UCSD-AML1 (cell line): ENCODE measurements around the gene ADAMTS2.

Experiments used
- DNase-seq: peaks from one replicate; lab custom pipeline; 2025; ENCODE audit not compliant: unreplicated experiment; lab: John Stamatoyannopoulos, UW

Gene ADAMTS2

DNA sequence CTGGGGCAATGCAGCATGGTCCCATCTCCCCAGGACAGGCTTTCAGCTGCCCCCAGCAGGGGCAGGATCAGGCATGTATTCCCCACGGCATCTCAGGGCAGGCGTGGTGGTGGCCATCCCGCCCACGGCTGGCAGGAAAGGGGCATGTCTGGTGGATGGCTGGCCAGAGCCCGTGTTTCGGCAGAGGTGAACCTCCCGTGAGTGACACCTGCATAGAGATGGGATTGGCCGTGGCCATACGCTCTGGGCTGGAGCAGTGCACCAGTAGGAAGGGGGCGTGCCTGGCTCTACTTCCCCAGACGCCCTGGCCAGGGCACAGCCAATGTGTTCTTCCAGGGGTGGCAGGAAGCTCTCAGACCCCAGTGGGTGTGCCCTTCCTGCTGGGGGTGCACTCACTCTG is 146.0 kb downstream of the ADAMTS2 start:
- no peak for DNase-seq

DNA sequence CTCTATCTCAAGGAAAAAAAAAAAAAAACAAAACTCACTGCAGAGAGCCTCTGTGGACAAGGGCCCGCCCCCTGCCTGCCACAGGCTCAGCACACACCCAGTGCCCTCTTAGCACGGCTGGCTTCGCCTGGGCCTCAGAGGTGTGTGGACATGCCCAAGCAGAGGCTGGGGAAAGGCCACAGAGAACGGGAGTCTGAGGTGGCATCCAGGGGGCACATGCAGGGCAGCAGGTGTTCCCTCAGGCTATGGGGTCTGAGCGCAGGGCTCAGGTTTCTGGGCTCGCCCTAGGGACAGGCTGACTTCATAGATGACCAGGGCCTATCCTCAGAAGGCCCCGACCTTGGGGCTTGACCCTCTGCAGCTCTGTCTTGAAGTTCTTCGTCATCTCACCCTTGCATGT is 146.4 kb downstream of the ADAMTS2 start:
- no peak for DNase-seq

DNA sequence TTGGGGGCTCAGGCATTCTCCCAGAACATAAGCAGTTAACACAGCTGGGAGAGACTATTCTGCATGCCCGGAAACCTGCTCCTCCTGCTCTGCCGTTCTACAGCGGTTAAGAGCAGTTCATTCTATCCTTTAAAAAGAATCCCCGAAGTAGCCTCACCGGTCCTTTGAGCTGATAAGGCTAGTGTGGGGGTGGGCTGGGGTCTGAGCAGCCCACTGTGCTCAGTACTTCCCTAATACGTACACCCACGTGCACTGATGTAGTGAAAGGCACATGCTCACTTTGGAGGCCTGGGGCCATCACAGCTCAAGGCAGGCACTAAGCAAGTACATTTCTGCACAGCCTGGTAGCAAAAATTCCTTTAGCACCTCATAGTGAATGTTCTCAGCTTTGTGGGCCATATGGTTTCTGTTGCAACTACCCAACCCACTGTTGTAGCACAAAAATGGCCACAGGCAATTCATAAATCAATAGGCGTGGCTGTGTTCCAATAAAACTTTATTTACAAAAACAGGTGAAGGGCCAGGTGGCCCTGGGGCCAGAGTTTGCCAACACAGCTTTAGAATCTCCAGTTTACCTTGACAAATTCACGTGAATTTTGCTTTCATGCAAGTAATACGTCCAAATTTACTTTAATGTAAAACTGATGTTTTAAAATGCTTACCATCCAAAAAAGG is 148.7 kb downstream of the ADAMTS2 start:
- DNase-seq = no peak

DNA sequence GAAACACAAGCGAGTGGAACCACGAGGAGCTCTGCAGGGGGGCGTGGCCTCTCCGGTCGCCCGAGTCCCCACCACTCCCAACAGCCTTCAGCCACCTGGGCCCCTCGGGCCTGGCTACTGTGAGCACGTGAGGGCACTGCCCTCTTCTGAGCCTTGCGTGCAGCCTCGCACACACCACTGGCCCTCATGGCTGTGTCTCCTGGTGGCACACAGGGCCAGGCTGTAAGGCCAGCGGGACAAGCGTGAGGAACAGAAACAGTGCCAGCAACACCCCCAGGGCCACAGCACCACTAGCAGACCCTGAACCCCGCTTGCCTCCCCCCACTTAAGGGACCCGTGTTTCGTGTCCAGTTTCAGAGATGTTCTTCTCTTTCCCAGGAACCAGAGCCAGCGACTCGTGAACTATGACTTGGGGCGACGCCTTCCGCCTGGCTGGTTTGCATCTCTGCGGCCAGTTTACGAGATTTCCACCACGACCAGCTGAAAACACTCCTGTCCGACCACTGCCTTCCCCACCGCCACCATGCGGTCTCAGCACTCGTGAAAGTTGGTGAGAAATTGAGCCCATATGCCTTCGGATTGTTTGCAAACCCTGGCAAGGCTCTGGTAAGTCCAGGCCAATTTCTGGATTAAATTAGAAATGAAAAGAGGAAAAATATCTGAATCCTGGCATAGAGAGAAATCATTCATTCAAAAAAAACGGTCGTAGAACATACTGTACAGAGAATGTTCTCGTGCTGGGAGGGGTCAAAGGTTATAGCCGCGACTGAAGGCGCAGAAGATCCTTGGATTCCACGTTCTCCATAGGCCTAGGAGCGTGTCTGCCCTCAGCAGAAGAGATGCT is 149.5 kb downstream of the ADAMTS2 start:
- no peak for DNase-seq

DNA sequence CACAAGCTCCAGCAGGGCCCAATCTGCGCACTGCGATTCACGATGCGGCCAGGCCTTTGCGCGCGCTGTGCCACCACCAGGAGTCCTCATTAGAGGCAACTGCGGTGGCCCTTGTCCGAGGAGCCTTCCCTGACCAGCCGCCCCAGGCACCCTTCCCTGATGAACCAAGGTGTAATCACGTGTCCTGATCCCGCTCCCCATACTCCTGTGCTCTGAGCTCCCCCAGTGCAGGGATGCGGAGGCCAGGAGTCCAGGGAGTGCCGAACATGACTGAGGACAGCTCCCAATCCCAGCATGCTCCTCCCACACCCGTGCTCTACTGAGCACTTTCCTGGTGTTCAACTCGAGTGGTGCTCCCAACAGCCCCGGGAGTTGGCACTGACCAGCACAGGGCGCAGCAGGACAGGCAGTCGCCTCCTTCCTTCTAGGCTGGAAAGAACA is 150.3 kb downstream of the ADAMTS2 start:
- no peak for DNase-seq

DNA sequence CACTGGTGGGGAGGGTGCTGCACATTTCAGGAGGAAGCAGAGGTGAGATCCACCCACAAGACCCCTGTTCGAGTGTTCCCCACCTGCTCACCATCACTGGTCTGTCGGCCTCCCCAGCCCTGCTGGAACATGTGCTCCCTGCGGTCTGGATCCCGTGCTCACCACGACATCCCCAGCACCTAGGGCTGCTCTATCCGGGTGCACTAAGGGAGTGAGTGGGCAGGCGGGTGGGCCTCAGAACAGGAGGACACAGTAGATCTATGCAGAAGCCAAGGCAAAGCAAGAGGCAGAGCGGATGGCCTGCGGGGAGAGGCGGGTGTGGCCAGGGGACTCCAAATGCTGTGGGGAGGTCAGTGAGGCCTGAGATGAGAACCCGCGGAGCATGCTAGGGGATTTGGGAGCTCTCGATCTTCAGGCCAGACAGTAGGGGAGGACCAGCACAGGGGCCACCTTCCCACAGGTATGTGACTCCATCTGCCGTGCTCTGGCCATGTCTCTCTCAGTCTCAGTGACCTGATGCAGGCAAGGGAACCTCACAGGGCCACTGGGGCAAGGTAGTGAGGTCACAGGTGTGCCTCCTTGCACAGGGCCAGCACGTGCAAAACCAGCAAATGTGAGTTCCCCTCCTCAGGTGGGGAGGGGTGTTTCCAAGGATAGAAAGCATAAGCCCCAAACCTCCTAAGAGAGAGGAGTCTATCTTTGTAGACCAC is 150.9 kb downstream of the ADAMTS2 start:
- DNase-seq = no peak

DNA sequence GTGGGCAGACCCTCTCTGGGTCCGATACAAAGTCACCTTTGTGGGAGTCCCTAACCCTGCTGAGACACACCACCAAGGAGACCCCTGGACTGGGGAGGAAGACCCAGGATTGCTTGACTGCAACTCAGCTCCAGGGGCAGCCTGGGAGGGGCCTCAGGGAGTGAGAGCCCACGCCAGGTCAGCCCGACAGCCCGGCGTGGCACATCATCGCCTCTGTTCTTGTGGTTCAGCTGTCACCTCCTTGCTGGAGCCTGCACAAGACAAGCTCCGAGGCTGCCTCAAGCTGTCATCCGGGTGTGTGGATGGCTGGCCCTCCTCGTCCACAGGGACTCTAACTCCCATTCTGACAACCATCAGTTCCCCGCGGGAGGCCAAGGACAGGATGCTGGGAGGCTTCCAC is 151.5 kb downstream of the ADAMTS2 start:
- no peak for DNase-seq

DNA sequence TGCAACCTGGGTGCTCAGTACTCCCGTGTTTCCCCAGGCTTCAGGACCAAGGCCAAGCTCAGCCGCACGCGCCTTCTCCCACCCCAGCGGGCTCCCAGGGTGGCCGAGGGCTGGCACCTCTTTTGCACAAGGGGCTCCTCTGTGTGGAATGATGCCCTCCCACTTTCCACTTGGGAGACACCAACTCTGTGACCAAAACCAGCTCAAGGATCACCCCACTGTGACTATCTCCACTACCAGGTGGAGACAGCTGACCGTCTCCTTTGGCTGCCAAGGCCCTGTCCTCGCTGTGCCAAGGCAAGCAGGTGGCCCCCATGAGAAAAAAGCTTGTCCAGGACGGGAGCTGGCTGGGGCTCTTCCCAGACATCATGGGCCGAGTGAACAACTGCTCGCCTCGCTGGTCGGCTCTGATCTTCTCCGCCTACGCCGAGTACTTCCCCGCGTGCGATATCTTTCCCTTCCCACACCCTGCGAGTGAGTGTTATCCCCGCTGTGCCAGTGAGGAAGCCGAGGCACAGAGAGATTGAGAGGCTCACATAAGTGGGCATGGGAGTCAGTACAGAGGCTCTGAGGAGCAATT is 152.3 kb downstream of the ADAMTS2 start:
- DNase-seq = no peak

DNA sequence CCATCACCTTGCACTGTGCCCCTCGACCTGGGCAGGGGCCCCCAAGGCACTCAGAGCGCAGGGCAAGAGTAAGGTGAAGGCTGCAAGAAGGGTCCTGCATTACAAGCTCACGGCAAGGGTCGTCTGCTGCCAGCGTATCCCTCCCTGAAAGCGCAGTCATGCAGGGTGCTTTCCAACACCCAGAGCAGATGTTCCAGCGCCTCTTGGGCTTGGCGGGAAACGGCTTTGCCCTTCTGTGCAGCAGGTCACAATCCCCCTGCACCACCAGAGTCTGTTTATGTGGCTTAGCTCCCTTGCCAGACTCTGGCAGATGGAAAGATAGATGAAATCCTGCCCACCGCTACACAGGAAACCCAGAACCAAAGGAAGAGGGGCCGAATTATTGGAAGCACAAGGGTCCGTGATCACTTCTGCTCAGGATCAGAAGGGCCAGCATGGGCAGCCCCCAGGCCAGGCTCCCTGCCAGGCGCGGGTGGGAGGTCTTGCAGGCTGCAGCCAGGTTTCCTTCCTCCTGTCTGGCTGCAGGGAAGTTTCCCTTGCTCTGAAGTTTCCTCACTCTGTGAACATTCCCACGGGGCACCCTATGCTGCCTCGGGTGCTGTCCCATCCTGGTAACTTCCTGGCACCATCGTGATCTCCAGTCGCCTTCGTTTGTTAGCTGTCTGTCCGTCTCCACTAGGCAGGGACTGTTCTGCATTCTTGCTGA is 152.9 kb downstream of the ADAMTS2 start:
- DNase-seq = no peak

DNA sequence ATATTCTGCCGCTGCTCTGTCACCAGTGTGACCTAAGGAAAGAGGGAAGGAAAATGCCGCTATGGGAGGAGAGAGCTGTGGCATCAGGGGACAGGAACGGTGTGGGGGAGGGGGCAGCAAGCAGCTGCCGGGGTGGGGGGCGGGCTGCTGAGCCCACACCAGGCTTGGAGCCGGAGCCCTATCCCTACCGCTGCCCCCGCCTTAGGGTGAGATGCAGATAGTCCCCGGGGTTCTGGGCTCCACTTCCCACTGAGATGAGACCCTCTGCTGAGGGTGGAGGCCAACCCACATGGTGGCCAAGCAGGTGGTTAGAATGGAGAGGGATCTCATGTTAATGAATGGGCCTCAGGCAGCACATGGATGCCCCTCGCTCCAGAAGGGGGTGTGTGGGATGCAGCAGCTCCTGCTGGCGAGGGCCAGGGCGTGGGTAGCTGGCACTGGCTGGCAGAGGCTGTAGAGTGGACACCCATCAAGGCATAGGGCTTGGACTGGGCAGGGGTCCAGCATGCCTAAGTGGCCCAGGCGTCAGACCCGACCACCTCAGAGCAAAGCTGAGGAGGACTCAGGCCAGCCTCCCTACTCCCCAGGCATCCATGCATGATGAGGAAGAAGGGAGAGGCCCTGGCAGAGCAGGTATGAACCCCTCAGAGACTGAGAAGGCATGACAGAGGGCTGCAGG is 153.6 kb downstream of the ADAMTS2 start:
- DNase-seq = no peak

DNA sequence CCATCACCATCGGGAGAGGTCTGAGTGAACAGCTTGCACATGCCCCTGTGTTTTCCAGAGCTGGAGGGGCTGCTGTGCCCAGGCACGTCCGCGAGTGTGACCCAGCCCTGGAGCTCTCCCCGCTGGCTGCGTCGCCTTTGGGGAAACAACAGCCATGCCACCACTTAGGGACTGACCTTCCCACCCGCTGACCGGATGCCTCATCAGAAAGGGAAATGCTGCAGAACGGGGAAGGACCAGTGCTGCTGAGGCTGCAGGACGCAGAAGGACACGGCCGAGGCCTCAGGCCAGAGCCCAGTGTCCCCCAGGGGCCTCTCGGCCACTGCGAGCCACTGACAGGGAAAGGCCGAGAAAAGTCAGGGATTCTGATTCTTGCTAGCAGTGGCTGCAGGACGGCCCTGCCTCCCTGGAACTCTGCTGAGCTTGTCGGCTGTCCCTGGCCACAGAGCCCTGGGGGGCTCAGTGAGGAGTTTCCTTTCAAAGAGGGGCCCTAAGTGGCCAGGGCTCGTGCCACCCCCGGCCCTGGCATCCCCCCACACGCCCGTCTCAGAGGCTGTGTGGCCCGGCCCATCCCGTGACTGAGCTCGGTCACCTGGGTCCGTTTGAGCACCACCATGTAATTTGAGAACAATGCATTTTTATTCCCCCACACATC is 154.3 kb downstream of the ADAMTS2 start:
- no peak for DNase-seq

DNA sequence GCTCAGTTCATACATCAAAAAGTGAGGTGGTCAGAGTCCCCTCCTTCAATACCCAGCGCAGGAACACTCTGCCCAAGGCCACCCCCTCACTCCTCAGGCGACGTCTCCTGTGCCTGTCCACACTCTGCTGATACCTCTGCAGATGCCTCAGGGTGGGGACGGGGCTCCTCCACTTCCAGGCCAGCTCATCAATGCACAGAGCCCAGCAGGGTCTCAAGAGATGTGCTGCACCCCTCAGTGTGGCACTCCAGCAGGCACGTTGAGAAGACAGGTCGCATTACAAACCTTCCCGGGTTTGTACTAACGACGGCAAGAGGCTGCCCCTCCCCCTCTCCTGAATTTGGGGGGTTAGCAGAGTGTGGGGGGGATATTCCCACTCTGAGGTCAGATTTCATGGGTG is 156.6 kb downstream of the ADAMTS2 start:
- DNase-seq = no peak

DNA sequence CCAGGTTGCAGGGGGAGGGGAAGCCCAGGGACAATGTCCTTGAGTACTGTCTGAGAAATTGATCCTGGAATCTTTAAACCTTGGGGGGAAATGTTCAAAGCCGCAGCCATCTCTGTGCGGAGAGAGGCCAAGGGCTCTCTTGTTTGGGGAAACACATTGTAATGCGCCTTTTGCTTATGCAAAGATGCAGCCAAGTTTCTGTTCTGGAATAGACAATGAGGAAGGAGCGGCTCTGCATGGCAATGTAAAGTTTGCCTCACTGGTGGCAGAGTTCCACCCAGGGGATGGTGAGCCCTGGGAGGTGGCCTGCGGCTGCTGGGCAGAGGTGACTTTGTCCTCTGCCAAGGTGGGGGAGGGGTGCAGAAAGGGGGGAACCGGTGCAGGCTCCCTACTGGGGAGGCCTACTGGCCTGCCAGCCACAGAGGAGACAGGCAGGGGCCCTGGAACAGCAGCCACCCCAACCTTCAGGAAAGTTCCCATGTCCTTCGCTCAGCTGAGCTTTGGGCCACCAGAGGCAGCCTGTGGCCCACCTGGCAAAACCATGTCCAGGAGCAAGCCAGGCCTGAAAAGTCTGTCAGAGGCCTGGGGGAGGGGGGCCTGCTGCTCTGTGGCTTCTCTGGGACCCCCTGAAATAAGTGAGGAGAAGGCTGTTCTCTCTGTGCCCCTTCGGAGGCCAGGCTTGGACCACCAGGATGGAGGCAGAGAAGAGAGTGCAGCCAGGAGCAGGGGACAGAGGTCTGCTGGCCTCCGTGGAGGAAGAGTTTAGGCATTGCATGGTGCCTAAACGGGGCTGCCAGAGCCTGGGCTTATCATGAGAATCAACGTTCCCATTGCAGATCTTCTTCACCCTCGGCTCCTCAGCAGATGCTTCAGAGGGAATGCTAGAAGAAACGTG is 157.3 kb downstream of the ADAMTS2 start:
- DNase-seq = no peak

DNA sequence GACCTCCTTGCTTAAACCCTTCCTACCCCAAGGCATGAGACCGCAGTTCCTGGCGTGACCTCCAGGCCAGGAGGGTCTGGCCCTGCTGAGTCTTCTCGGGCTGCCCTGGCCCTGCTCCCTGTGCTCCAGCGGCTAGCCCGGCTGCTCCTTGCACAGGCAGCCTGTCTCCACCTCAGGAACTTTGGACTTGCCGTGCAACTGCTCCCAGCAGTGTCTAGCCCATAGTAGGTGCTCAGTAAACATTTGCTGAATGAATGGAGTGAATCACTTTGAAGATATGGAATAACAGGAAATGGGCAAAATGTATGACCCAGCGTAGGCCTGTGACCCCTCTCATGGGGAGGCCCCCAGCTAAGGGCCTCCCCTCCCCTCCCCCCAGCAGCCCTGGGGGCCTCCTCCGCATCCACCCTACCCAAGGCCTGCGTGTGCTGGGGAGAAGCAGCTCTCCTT is 158.0 kb downstream of the ADAMTS2 start:
- DNase-seq = no peak

DNA sequence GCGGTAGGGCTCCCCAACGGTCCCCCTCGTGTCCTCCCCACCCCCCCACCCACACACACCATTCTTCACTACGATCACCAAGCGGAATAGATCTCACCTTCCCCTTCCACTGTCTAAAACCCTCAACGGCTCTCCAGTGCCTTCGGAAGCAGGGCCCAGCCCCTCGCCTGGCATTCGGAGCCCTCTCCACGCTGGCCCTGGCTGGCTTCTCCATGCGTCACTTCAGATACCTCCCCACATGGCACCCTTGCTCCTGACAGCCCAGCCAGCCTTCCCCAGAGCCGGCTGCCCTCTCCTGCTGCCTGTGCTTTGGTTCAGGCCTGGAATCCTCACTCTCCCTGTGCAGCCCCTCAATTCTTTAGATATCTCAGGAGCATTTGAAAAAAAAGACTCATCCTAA is 158.5 kb downstream of the ADAMTS2 start:
- no peak for DNase-seq

DNA sequence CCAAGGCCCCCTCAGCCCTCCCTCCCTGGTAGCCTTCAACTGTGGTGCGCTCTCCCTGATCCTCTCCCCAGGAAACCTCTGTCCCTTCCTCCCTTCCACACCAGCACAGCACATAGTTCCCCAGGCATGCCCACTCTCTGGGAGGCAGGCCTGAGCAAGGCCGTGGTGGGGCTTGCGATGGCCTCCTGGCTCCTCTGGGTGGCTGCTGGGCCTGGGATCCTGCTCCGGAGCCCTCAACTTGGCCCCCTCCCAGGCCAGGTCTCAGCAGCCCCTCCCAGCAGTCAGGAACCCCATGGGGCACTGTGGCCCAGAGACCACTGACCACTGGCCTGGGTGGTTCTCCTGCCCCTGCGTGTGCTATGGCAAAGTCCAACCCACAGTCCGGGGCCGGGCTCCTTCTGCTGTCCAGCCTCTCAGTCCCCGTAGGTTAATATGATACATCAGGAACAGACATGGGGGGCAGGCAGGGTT is 159.3 kb downstream of the ADAMTS2 start:
- no peak for DNase-seq

DNA sequence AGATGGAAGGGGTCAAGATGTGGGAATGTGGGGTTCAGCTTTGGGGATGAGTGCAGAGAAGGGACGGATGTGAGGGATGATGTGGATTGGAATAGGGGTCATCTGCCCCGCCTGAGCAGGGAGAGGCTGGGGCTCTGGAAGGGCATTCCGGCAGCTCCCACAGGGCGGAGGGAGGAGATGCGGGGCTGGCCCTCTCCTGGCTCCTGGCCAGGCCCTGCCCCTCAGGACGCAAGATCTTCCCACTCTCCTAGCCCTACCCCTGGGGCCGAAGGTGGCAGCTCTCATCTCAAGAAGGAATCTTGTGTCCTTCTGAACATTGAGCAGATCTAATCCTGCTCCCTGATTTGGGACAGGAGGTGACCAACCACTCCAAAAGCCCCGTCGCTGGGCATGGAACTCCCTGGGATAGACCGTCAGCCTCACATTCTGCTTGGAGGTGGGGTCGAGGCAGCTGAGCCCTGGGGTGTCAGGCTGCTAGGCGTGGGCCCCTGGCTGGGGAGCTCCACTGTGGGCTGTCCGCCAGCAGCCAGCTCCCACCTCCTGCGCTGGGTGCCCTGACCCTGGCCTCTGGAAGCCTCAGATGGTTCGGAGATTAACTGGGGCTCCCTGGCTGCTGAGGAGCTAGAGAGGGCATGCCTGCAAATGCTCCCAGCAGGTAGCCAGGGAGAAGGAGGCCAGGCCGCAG is 159.9 kb downstream of the ADAMTS2 start:
- no peak for DNase-seq

DNA sequence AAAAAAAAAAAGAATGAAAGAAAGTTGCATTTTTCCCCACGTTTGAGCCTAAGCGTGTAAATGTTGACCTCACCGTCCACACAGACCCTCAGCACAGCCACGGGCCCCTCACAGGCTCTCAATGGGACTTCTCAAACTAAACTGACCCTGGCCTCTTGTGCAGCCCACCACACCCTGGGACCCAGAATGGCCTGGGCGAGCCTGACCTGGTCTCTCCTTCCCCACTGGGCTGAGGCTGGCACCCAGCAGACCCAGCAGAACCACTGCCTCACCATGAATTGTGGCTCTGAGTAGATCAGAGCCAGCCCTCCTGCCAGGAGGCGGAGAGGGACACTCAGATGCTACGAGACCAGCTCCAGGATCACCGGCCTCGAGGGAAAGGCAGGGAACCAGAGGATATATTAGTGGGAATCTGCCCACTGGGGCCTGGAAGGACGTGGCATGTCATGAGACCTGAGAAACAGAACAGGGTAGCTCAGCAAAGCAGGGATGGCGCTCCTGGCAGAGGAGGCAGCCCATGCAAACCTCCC is 160.7 kb downstream of the ADAMTS2 start:
- DNase-seq = no peak
